GM10266 (cell line): ENCODE measurements around the gene FANCF.

Source experiments
- DNase-seq: peaks from one replicate; pipeline ENCODE4 v3.0.0; 2012; ENCODE audit errors: extremely low spot score
- CTCF ChIP-seq: IDR thresholded peaks from 2 replicates; pipeline ENCODE4 v1.5.1; 2012; ENCODE audit warnings: mild to moderate bottlenecking, low read depth; ENCODE audit not compliant: control insufficient read depth, insufficient read depth; ENCODE audit errors: missing control alignments

The FANCF gene

GRCh38 chr11:22617868-22618267 is 7.8 kb downstream of the FANCF start:
- DNase-seq = no peak
- TF ChIP-seq CTCF = no peak

GRCh38 chr11:22603933-22604332 is 21.7 kb downstream of the FANCF start:
- no peak for TF ChIP-seq CTCF

GRCh38 chr11:22602504-22602903 is 23.1 kb downstream of the FANCF start:
- TF ChIP-seq CTCF = no peak
- DNase-seq = no peak

More at GRCh38 chr11:22603933-22604332, 21.7 kb downstream of the FANCF start:
- DNase-seq = no peak

GRCh38 chr11:22599458-22599857 is 26.2 kb downstream of the FANCF start:
- no peak for TF ChIP-seq CTCF
- no peak for DNase-seq

- DNase-seq = no peak
- TF ChIP-seq CTCF = no peak
Measured at GRCh38 chr11:22597062-22597461, 28.6 kb downstream of the FANCF start.

GRCh38 chr11:22584976-22585375 is 40.6 kb downstream of the FANCF start:
- TF ChIP-seq CTCF = no peak
- no peak for DNase-seq

- no peak for DNase-seq
- no peak for TF ChIP-seq CTCF
Measured at GRCh38 chr11:22583963-22584492, 41.6 kb downstream of the FANCF start.

GRCh38 chr11:22582151-22582410 is 43.5 kb downstream of the FANCF start:
- TF ChIP-seq CTCF = no peak
- no peak for DNase-seq
